HG03039 (cell line): ENCODE data around the gene FAM135A.
"Not testable (repeated sequence)": the region's sequence is repeated elsewhere in the genome, so short reads cannot be mapped to it uniquely, and the experiment has no call there.

Experiments used
- ATAC-seq: cut with Tn5 transposase; IDR thresholded peaks from one replicate; pipeline ENCODE4 v1.9.1; 2021; ENCODE audit warnings: mild to moderate bottlenecking, moderate library complexity; ENCODE audit not compliant: unreplicated experiment

Gene FAM135A

GRCh38 chr6:70456735-70457134, 43.4 kb downstream of the FAM135A start:
- ATAC-seq: no peak

GRCh38 chr6:70459235-70459634, 45.9 kb downstream of the FAM135A start:
- no peak for ATAC-seq

- not testable (repeated sequence) for ATAC-seq
Observed at GRCh38 chr6:70459699-70460098, 46.4 kb downstream of the FAM135A start.

GRCh38 chr6:70470016-70470415, 56.7 kb downstream of the FAM135A start:
- ATAC-seq: no peak

- not testable (repeated sequence) for ATAC-seq
Observed at GRCh38 chr6:70470510-70470909, 57.2 kb downstream of the FAM135A start.

GRCh38 chr6:70474751-70475150, 61.4 kb downstream of the FAM135A start:
- no peak for ATAC-seq

GRCh38 chr6:70479236-70479635, 65.9 kb downstream of the FAM135A start:
- ATAC-seq: no peak

GRCh38 chr6:70486638-70487037, 73.3 kb downstream of the FAM135A start:
- ATAC-seq: not testable (repeated sequence)

GRCh38 chr6:70489364-70489763, 76.1 kb downstream of the FAM135A start:
- ATAC-seq: no peak

GRCh38 chr6:70494833-70495232, 81.5 kb downstream of the FAM135A start:
- ATAC-seq: no peak

GRCh38 chr6:70495790-70496189, 82.5 kb downstream of the FAM135A start:
- not testable (repeated sequence) for ATAC-seq

- ATAC-seq: no peak
Observed at GRCh38 chr6:70502484-70502883, 89.2 kb downstream of the FAM135A start.

GRCh38 chr6:70503813-70504465, 90.6 kb downstream of the FAM135A start:
- ATAC-seq: no peak

- ATAC-seq: no peak
Observed at GRCh38 chr6:70506321-70506720, 93.0 kb downstream of the FAM135A start.

- ATAC-seq: no peak
Observed at GRCh38 chr6:70507161-70507560, 93.9 kb downstream of the FAM135A start.

- no peak for ATAC-seq
Observed at GRCh38 chr6:70508953-70509352, 95.6 kb downstream of the FAM135A start.

- ATAC-seq: no peak
Observed at GRCh38 chr6:70510600-70510999, 97.3 kb downstream of the FAM135A start.

GRCh38 chr6:70518723-70519122, 105.4 kb downstream of the FAM135A start:
- no peak for ATAC-seq

GRCh38 chr6:70520575-70520974, 107.3 kb downstream of the FAM135A start:
- no peak for ATAC-seq

- ATAC-seq: no peak
Observed at GRCh38 chr6:70524721-70525286, 111.5 kb downstream of the FAM135A start.

- ATAC-seq: no peak
Observed at GRCh38 chr6:70527071-70527737, 113.9 kb downstream of the FAM135A start.

- no peak for ATAC-seq
Observed at GRCh38 chr6:70530023-70530422, 116.7 kb downstream of the FAM135A start.
